C4-2B (cell line): ENCODE results near the gene FANCG.
A peak's percentile ranks its signal among the peaks of the same experiment; 100 is the strongest.

Experiments
- CTCF ChIP-seq: fragments of 450-650 bp; conservative IDR thresholded peaks from 2 replicates; pipeline ENCODE4 v1.5.1; 2017; ENCODE audit warnings: mild to moderate bottlenecking
- ZFX ChIP-seq: fragments of 450-650 bp; IDR thresholded peaks from 2 replicates; pipeline ENCODE4 v1.6.1; 2017

- TF ChIP-seq CTCF: peak; percentile 81
- TF ChIP-seq ZFX: no peak
Measured at GRCh38 chr9:35051069-35051967, 28.4 kb downstream of the FANCG start.
